HG03432 (cell line): ENCODE measurements around the gene WDR27.
"Not testable (repeated sequence)": the region's sequence is repeated elsewhere in the genome, so short reads cannot be mapped to it uniquely, and the experiment has no call there.

Experiments
- ATAC-seq: cut with Tn5 transposase; IDR thresholded peaks from one replicate; pipeline ENCODE4 v1.9.1; 2021; ENCODE audit warnings: mild to moderate bottlenecking, moderate library complexity; ENCODE audit not compliant: unreplicated experiment

Gene WDR27

GRCh38 chr6:169452117-169452868, 249.5 kb downstream of the WDR27 start:
- no peak for ATAC-seq

DNA sequence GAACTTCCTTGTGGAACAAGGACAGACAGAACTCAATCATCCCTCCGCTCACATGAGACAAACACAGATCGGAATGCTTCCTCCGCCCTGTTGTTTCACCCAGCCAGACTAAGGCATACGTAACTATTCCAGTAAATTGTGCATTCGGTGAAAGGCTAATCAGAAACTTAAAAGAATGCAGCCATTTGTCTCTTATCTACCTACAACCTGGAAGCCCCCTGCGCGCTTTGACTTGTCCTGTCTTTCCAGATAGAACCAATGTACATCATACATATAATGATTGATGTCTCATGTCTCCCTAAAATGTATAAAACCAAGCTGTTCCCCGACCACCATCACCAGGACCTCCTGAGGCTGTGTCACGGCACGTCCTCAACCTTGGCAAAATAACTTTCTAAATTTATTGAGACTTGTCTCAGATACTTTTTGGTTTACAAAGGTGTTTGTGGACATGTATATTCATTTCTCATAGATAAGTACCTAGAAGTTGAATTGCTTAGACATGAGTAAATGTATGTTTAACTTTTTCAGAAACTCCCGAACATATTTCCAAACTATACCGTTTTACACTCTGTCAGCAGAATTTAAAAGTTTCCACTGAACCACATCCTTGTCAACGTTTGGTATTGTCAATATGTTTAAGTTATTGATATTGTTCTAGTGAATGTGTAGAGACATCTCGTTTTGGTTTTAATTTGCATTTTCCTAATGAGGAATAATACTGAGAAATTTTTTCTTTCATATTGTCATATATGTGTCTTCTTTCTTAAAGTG, 250.6 kb downstream of the WDR27 start:
- no peak for ATAC-seq

DNA sequence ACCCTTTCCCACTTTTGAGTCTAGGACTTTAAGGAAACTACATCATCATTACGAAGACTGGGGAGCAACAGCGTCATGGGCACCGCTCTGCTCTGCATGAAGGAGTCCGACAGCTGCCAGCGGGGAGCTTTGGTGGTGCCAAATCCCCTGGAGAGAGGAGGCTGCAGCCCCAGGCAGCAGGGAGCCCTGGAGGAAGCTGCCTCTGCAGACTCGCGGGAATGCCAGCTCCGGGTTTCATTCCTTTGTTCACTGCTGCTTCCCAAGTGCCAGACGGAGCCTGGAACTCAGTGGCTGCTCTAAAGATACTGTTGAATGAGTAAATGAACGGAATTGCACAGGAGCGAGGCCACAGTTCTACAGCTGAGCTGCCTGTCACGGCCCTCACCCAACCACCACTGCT, 251.7 kb downstream of the WDR27 start:
- no peak for ATAC-seq

DNA sequence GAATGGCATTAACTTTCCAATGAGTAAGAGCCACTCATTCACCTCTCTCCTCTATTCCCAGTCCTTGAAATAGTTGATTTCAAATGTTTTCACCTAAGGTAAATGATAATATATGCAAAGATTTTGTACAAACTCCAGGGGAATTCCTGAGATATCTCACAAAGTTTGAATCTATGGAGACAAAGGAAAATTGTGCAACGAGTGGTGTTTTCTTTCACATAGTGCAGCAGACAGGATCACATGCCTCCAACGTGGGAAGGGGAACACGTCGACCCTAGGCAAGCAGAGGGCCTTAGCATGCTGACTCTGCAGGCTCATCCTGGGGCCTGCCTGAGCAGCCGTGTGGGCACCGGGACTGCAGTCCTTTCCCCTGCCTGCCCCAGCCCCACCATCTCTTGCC, 252.6 kb downstream of the WDR27 start:
- ATAC-seq = no peak

DNA sequence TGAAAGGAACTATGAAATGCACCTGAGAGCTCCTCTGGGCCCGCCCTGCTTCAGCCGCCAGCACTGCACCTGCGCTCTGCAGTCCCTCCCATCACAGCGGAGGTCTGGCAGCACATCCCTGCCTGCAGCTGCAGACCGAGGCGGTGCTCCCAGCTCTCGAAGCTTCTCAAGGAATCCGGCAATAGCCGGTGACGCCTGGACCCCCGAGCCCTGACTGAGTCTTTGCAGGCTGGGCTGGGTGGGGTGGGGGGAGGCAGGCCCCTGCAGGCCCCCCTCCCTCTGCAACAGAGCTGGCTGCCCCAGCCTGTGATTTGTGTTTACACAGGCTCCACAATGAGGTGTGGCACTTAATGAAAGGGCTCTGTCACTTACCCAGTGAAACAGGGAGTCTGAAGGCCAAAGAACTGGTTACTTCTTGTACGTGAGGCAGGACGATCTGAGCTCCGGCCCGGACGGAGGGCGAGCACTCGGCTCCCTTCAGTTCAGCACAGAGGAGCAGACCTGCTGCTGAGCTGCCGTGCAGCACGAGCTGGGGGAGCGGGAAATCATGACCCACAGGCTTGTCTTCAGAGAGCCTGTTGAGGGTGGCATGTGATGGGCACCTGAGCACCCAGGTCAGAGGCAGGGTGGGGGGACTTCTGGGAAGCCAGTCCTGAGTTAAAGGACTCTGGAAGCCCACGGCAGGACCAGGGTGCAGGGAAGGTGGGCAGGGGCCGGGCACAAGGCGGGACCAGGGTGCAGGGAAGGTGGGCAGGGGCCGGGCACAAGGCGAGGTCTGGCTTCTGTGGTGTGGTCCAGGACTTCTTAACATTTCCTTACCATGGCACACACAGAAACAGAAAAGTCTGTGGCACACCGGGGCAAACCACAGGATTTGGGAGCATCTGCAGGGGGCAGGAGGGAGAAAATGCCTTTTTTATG, 255.9 kb downstream of the WDR27 start:
- ATAC-seq = no peak

- ATAC-seq = no peak
These were observed 256.6 kb downstream of the WDR27 start for GRCh38 chr6:169445227-169445626.

GRCh38 chr6:169441292-169441691, 260.5 kb downstream of the WDR27 start:
- no peak for ATAC-seq

DNA sequence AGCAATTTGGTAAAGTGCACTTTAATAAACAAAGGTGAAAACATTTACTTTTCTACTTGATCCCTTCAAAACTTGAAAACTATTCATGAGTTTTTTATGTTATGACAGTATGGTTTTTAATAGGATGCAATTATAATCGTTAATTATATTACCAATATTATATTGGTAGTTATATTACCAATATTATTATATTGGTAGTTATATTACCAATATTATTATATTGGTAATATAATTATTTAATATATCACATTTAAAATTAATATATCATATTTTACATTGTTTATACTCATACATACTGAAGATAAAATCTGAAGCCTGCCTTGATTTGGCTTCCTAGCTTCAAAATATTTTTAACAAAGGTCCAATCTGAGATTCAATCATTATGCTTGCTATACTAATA, 262.1 kb downstream of the WDR27 start:
- ATAC-seq = no peak

DNA sequence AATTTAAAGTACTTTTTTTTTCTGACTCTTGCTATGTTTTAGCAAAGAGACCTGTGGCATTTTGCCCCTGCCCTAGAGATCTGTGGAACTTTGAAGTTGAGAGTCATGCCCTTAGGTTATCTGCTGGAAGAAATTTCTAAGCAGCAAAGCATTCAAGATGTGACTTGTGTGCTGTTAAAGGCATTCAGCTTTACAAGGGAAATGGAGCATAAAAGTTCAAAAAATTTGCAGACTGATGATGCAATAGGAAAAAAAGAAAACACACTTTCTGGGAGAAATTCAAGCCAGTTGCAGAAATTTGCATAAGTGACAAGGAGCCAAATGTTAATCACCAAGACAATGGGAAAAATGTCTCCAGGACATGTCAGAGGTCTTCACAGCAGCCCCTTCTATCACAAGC, 267.3 kb downstream of the WDR27 start:
- not testable (repeated sequence) for ATAC-seq

- no peak for ATAC-seq
These were observed 272.8 kb downstream of the WDR27 start for GRCh38 chr6:169429001-169429400.

DNA sequence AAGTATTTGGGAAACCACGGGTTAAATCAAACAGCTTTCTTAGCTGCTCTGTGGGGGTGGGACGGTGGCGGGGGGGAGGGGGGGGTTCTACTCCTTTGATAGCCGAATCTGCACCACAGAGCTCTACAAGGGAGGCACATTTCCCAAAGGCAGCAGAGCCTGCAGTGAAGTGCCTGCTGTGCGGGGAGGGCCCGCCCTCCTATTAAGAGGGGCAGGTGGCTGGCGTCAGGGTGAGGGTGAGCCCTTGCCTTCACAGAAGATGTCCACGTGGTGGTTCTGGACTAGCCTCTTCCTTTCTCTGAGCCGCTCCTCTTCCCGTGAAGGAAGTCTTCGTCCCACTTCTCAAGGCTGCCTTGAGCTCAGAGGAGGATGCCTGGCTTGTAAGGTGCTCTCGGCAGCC, 273.3 kb downstream of the WDR27 start:
- no peak for ATAC-seq

DNA sequence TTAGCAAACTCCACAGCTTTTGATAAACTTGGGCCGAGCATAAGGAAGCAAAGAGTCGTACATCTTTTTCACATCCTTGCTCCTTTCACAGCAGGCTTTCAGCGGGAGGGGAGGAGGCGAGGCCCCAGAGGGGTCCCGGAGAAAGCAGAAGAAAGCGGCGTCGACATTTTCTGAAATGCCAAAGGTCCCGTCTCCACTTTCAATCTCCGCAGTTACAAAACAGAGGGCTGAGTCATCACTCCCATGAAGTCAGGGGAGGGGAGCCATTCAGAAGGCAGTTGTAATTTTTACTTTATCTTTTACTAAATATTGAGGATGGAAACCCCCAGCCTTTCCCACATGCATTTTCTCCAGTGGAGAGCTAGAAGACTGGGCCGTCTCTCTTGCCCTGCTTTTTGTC, 274.0 kb downstream of the WDR27 start:
- ATAC-seq = no peak

DNA sequence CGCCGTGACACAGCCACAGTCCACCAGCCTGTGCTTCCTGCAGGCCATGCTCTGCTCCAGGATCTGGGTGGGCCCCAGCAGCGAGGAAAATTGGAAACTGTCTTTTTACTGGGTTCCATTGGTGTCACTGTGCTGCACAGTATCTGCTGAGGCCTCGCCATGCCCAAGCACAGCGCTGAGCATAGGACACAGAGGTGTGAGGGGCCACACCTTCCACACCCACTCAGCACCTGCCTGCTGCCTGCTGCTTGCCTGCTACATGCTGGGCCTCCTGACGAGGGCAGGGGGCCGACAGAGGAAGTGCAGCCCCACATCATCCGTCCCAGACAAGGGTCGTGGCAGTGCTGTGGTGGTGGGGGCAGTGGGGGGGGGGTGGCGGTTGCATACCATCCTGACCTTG, 275.2 kb downstream of the WDR27 start:
- no peak for ATAC-seq

DNA sequence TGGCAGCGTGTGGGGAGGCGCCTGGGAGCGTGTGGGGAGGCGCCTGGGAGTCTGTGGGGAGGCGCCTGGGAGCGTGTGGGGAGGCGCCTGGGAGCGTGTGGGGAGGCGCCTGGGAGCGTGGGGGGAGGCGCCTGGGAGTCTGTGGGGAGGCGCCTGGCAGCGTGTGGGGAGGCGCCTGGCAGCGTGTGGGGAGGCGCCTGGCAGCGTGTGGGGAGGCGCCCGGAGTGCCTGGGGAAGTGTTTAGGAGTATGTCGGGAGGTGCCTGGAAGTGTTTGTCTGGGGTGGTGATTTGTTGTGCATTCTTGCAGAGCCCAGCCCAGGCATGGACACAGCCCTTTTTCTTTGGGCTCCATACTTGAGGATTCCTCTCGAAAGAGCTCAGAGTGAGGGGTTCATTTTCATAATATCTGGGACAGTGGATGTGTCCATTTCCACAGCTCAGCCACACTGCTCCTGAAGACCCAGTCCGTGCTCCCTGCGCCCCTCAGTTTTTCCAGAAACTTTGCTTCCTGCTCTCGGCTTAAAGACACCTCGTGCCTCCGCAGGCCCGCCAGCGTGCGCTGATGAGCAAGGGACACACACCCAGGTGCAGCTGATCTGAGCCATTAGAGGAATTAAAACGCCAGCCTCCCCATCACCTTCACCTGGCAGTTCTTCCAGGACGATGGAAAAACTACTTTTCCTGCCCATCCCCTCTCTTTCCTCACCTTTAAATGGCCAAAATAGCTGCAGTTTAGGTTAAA, 276.0 kb downstream of the WDR27 start:
- ATAC-seq = no peak

GRCh38 chr6:169424821-169425240, 277.0 kb downstream of the WDR27 start:
- no peak for ATAC-seq

DNA sequence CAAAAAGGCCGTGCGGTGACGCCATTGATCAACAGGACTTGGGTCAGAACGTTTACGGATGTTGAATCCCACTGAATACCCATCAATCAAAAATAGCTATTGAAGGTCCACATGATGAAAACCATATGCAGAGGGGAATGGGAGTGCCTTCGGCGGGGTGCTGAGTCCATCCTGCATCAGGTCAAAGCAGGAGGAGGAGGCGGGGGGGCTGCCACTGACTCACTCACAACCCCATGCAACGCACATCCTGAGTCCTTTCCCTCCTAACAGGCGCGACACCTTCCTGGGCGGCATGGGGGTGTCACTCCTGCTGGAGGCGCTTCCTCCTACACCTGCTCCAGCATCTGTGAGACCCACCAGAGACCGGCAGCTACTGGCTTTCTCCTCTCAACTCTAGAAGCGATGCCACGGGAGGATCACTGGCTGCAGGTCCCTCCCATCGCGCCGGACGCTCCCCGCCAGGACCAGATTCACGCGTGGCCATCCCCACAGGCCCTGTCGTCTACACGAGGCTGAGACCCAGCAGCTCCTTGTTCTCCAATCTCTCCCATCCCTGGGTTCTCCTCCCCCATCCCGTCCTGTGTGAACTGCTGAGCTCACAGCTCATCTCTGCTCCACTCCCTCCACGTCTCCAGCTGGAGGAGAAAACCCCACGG, 277.6 kb downstream of the WDR27 start:
- no peak for ATAC-seq

GRCh38 chr6:169421586-169422264, 280.1 kb downstream of the WDR27 start:
- no peak for ATAC-seq

DNA sequence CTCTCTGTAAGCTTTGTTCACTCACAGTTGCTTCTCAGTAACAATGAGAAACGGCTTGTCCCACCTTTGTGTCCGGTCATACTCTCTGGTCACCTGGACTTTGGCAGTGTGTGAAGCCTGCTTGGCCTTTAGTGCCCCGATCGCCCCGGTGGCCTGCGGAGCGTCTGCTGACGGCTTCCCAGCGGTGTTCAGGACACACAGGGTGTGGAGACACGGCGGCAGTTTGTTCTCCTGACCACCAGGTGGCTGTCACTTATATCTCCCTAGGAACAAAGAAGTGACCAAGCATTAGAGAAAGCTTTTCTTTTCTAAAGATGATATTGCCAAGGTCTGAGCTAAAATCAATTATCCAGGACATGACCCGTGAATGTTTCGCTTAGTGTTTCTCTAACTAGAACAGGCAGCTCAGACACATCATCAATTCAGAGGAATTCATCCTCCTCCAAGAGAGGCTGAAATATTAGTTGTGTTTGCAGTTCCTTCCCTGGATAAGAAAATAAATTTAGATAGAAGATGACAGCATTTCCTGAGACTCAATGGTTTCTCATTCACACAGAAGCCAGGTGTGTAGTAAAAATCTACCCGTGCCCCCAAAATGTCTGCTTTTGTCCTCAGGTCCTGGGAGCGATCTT, 280.8 kb downstream of the WDR27 start:
- no peak for ATAC-seq

GRCh38 chr6:169417101-169417500, 284.7 kb downstream of the WDR27 start:
- no peak for ATAC-seq
